ENCODE data around the gene MANSC1. TPM values are rescaled to one million over a fixed set of nuclear protein-coding genes. Genes with fewer than 3 reads are reported as not detected.
A peak's percentile ranks its signal among the peaks of the same experiment; 100 is the strongest.

Gene MANSC1
- total RNA-seq (10 to 100 TPM in 7 of 10 donors, 1 to 10 TPM in 3; 8.9 to 13.3 (median 10.9) TPM), polyA plus RNA-seq (1 to 10 TPM; 4.7 to 9.1 TPM)
- long read RNA-seq, donor 1, full-length matches to known transcripts, result 3 of 5 reads
- long read RNA-seq, donor 1, partial matches to known transcripts, result 2 of 5 reads
- long read RNA-seq, donor 1, other reads (novel, unspliced or antisense), result 0 of 5 reads
- long read RNA-seq, donor 2, full-length matches to known transcripts, result 5 of 6 reads
- long read RNA-seq, donor 2, partial matches to known transcripts, result 0 of 6 reads
- long read RNA-seq, donor 2, other reads (novel, unspliced or antisense), result 1 of 6 reads
- long read RNA-seq, donor 3, full-length matches to known transcripts, result 13 of 19 reads
- long read RNA-seq, donor 3, partial matches to known transcripts, result 5 of 19 reads
- long read RNA-seq, donor 3, other reads (novel, unspliced or antisense), result 1 of 19 reads

DNA sequence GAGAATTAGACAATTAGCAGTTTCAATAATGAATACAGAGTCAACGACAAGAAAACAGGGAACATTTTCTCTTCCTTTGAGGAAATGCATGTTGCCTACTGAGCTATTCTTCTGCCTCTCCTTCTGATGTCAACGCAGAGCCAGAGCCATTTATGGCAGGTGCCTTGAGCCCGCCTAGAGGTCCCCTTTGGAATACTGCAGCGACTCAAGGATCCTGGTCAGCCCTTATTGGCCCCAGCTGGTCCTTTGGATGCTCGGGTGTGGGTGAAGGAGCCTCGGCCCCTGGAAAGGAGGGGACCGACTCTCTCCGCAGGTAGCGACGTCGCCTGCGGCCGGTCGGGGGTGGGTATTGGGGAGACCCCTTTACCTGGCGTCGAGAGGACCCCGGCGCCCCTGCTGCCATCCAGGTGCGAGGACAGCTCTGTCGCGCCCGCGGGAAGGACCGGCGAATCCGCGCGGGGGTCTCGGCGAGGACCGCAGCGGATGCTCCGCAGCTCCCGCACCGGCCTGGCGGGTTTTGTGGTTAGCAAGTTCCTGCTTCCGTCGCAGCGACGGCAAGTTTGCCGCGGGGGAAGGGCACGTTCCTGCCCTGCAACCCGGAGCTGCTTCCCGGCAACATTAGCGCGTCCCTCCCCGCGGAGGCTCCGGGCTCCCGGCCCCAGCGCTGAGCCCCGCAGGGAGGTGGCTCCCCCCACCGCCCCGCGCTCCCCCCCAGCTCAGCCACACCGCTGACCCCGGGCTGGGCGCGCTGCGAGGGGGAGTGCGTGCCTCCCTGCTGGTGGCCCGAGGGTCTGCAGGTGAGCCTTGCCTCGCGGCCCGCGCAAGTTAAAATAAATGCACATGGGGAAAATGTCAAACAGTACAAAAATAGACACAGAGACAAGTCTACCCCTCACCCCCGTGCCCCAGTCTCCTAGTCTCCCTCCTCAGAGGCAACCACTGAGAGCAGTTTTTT, at the start of gene MANSC1:
MANSC1 (minus strand) TSS at position 532 of the 955 bp plus-strand sequence. CDS start 6,928 bp downstream, outside the sequence.
- ATAC-seq (peak; percentile 85 to 92 (median 88)), DNase-seq (peak; percentile 59 to 76)
- Histone ChIP-seq H3K27me3 (no peaks in the 10 kb centered on the region), H3K4me1 (peaks cover 0 to 18% (median 10%) of the 10 kb centered on the region in 9 donors), H3K4me3 (peak within 1 kb of the TSS; percentile 52 to 97 (median 82)), H3K27ac (peak within 1 kb of the TSS in 9 of 10 donors; percentile 71 to 87 (median 83)), H3K36me3 (no peaks in the 10 kb centered on the region), H3K9me3 (no peaks in the 10 kb centered on the region)
- peak; percentile 12 to 53 (median 42) for TF ChIP-seq CTCF (IDR thresholded peaks at IDR 0.05)
- intact Hi-C loops (cut with DNase I), result no loop called here
- WGBS, 2 donors, result 1% methylated on average over 63 to 68 of the region's 68 CpGs

- Histone ChIP-seq H3K4me1 (peaks cover 0 to 41% (median 18%) of the 10 kb centered on the region in 9 donors), H3K27me3 (no peaks in the 10 kb centered on the region), H3K27ac (peak overlapping the region in 5 of 10 donors; percentile 33 to 59 (median 42)), H3K4me3 (no peak overlapping the region), H3K9me3 (no peaks in the 10 kb centered on the region), H3K36me3 (no peaks in the 10 kb centered on the region)
- ATAC-seq, result no peak
- intact Hi-C loops (cut with DNase I), result loop anchor here in 2 of 10 donors (5.0 kb wide), 1 partner anchor 163 kb away; the partner anchor contains the start of gene DUSP16 (in 2 of the 2)
- no peak for TF ChIP-seq CTCF (IDR thresholded peaks at IDR 0.05)
- WGBS, 2 donors, result 93 to 100% methylated on average over 1 of the region's 1 CpG
- DNase-seq, result no peak
Measured at GRCh38 chr12:12399161-12399560, 49.1 kb upstream of the MANSC1 start.

DNA sequence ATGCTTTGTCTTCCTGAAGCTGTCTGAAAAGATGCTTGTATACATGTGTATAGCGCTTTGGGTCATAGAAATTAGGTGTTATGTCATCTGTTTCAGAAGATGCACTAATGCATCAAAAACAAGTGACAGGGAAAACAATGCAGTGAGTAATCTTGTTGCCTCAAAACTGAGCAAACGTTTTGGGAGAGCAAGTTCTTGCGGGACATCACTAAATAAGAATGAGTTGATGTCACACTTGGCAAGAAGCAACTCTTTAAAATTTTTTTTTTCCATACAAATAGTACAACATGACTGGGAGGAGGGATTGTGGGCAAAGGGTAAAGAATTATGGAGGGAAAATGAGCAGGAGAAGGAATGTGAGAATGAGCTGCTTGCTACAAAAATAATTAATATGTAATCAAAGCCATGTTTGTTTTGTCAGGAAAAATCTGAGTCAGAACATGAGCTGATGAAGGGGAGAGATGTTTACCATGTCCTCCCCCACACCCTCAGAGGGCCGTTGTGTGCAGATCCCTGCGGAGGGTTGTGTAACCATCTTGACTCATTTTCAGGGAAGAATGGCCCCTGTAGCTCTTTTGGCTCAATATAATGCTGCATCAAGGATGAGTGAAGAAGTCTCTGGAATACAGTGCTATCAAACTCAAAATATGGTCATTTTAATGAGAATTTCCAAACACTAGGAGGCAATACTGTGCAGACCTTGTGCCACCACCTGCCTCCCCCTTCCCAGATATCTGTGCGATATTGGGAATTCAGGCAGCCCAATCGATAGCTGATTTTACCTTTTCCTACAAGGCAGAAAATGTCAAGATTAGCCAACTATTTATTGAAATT, 48.2 kb upstream of the MANSC1 start:
- intact Hi-C loops (cut with DNase I), result loop anchor here in 2 of 10 donors (5.0 kb wide), 1 partner anchor 164 kb away; the partner anchor contains the start of gene DUSP16 (in 2 of the 2)
- Histone ChIP-seq H3K27me3 (no peaks in the 10 kb centered on the region), H3K27ac (peak overlapping the region in 8 of 10 donors; percentile 1 to 59 (median 34)), H3K4me3 (no peak overlapping the region), H3K9me3 (no peaks in the 10 kb centered on the region), H3K4me1 (peaks cover 0 to 32% (median 10%) of the 10 kb centered on the region in 9 donors), H3K36me3 (no peaks in the 10 kb centered on the region)
- TF ChIP-seq CTCF (IDR thresholded peaks at IDR 0.05), result peak in 4 of 9 donors; percentile 18 to 35 (median 31)
- DNase-seq (peak; percentile 29 to 48), ATAC-seq (peak; percentile 82 to 97 (median 91))
- 53 to 63% methylated on average over 7 of the region's 7 CpGs for WGBS, 2 donors

Data from heart right ventricle (tissue), 16 donors.